ENCODE data around the gene BPIFB3.
"Not testable (repeated sequence)": the region's sequence is repeated elsewhere in the genome, so short reads cannot be mapped to it uniquely, and the experiment has no call there.

BPIFB3 gene

DNA sequence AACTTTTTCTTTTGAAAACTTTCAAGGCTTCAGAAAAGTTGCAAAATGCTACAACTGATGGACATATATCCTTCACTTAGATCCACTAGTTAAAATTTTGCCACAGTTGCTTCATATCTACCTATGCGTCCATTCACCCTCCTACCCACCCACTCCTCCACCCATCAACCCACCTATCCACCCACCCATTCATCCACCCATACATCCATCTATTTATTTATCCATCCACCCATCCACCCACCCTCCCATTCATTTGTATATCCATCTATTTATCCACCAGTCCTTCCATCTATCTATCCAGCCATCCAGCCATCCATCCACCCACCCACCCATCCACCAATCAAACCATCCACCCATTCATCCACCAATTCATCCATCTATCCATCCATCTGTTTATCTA lies 39.4 kb downstream of the BPIFB3 start:
- no peak for DNase-seq

DNA sequence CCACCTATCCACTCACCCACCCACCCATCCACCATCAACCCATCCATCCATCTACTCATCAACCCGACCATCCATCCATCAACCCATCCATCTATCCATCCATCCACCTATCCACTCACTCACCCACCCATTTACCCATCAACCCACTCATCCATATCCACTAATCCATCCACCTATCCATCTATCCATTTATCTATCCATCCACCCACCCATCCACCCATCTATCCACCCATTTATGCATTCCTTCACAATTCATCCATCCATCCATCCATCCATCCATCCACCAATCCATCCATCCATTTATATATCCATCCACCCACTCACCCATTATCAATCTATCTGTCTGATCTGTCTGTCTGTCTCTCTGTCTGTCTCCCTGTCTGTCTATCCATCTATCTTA lies 39.9 kb downstream of the BPIFB3 start:
- DNase-seq, result no peak

DNA sequence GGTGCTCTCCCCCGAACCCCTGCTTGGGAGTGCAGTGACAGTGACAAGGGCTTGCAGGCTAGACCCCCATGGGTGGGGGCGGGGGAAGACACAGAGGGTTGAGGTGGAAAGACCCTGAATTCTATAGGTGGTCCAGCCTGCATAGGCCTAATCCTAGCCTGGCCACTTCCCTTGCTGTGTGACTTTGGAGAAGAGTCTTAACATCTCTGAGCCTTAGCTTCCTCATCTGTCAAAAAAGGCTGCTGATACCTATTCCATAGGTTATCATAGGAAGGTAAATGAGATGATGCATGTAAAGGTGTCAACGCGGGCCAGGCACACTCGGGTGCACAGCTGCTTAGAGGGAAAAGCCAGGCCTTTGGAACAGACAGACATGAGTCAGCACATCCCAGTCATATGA lies 41.5 kb downstream of the BPIFB3 start:
- DNase-seq, result no peak

DNA sequence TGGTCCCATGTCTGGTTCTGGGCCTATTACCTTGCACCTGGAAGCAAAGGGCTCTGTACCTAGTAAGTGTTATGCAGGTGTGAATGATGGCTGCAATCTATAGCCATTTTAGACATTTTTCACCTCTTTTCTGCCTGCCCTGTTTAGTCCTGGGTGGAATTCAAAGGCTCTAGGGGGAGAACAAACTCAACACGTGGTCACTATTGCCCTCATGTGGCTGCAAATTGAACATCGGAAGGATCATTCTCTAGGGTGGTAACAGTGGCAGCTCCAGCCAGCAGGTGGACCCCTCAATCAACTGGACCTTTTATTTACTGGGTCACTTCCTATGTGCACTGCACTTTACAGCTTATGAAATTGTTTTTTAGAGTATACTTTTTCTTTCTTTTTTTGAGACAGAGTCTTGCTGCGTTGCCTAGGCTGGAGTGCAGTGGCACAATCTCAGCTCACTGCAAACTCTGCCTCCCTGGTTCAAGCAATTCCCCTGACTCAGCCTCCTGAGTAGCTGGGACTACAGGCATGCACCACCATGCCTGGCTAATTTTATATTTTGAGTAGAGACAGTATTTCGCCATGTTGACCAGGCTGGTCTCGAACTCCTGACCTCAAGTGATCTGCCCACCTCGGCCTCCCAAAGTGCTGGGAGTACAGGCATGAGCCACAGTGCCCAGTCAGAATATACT lies 42.3 kb downstream of the BPIFB3 start:
- DNase-seq, result peak; percentile 63

DNA sequence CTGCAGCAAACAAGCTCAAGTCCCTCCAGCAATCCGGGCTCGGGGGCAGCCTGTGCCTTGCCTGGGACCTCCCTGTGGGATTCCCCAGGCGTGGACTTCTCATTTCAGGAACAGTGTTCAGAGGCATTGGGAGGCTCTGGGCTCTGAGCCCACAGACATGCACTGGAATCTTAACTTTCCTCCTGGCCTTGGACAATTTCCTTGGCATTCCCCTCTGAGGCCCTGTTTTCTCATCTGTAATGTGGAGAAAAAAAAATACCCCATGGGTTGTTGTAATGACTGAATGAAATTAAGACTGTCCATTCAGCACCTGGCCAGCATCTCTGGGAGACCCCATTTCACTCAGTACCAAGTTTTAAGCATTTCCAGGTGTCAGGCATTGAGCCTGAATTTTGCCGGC lies 43.3 kb downstream of the BPIFB3 start:
- DNase-seq, result no peak

DNA sequence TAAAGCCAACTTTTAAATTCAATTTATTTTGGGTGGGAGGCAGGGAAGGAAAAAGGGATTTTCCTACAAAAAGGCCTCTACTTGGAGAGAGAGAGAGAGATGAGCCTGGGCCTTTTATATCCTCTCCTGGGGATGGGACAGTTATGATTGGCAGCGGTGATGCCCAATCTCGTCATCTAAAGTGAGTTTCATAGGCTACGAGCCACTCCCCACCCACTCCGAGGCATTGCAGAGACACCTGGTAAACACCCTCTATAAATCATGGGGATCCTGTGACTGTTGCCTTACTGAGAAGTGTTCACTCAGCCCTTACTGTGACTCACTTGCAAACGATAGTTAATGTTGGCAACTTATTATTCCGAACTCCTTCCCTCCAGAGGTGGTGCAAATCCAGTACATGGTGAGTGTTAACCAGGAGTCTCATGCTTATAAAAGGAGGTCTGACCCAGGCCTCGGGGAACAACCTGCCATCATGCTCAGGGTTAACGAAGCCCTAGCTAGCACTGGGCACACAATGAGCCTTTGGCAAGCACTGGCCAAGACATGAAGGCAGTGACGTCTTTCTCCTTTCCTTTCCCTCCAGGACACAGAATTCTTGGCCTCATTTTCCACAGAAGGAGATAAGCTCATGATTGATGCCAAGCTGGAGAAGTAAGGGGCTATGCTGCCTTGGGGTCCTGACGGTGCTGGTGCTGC lies 46.3 kb downstream of the BPIFB3 start:
- no peak for DNase-seq

DNA sequence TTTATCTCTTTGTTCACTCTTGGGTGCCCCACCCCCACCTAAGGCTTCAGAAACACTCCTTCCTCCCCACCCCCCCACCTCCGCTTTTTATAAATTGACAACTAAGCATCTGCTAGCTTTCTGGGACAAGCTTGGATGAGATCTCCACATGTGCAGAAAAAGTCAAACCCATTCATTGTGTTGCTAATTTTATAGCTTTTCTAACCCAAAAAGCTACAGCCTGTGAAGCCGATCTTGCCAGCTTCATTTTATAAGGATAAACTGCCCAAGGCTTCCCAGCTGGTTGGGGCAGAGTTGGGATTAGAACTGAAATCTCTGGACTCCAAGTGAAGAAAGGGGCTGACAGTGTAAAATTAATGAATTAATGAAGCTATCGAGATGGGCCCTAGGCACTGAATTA lies 49.9 kb downstream of the BPIFB3 start:
- DNase-seq, result no peak

DNA sequence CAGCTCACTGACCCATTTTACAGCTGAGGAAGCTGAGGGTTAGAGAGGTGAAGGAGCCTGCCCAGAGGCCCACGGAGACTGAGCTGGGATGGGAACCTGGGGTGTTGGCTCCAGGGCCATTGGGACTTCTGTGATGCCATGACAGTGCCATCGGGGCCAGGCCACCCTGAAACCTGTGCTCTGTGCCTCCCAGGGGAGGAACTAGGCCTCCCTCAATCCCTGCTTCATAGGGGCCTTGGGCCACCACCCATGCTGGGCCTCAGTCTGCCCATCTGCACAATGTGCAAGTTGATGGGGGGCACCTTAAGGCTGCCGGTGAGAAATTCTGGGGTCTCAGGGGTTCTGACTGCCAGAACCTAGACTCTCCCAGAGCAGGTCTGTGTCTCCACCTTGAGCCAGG lies 50.6 kb downstream of the BPIFB3 start:
- no peak for DNase-seq

DNA sequence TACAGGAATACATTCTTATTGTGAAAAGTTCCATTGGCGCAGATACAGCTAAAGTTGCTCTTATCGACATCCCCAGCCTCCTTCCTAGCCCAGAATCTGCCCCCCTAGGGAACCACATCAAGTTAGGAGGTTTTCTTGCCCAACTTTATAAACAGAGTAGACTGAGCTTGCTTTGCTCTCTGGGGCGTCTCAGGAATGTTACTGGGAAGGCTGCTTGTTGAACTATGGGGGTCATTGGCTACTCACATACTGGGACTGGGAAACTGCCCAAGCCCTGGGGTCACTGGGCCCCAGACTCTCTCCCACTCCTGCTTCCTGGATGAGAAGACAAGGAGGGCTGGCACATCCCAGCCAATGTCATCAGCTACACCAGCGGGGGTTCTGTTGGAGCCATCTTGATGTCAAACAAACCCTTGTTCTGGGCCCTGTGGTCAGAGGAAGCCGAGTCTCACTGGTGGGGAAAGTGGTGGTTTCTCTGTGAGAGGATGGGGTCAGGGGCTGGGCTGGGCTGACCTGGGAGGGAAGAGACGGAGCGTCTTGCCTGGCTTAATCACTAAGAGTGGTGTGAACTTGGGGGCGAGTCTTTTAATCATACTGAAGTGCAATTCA lies 51.7 kb downstream of the BPIFB3 start:
- DNase-seq, result no peak

DNA sequence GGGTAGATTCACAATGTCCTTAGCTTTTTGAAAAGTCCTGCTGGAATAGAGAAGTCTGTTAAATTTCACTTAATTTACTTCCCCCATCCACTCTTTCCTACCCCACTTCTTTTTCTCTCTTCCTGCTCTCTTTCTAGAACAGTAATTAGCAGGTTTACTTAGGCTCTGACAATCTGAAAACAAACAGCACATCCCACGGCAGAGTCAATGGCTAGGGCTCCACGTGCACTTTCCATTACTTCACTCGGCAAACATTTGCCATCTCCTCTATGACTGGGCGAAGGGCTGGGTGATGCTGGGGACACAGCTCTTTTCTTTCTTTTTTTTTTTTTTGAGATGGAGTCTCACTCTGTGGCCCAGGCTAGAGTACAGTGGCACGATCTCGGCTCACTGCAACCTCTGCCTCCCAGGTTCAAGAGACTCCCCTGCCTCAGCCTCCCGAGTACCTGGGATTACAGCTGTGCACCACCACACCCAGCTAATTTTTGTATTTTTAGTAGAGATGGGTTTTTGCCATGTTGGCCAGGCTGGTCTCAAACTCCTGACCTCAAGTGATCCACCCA lies 52.4 kb downstream of the BPIFB3 start:
- peak; percentile 79 for DNase-seq

DNA sequence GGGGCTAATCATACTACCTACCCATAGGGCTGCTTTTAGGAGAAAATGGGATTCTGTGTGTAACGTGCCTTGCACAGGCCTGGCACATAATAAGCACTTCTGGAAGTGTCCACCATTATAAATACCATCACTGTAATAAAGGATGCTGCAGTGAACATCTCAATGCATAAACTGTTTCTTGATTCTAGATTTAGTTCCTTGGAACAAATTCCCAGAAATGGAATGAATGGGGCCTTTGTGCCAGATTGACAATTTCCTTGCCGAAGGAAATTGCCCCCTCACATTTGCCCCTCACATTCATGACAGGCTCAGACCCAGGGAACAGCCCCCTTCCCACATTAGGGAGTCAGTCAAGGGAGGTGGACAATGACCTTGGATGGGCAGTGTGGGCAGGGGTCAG lies 55.0 kb downstream of the BPIFB3 start:
- no peak for DNase-seq

DNA sequence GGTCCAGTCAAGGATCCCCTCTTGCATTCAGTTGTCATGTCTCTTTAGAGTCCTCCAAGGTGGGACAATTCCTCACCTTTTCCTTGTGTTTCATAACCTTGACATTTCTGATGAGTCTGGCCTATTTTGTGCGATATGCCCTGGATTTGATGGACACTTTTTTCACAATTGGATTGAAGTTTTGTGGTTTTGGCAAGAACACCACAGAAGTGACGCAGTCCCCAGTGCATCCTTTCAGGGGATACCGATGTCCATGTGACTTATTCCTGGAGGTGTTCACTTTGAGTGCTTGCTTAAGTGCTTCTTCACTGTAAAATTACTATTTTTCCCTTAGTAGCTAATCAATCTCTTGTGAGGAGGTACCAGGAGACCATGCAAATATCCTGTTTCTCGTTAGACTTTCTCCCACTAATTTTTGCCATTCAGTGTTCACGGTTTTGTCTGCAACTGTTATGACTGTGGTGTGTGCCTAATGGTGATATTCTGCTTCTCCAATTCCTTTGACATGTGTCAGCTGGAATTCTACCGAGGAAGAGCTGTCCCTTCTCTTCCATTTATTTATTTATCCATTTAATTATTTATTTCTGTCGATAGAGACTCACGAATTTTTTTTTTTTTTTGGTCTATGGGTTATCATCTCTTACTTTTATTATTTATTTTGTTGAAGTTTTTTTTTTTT lies 56.6 kb downstream of the BPIFB3 start:
- DNase-seq, result no peak

DNA sequence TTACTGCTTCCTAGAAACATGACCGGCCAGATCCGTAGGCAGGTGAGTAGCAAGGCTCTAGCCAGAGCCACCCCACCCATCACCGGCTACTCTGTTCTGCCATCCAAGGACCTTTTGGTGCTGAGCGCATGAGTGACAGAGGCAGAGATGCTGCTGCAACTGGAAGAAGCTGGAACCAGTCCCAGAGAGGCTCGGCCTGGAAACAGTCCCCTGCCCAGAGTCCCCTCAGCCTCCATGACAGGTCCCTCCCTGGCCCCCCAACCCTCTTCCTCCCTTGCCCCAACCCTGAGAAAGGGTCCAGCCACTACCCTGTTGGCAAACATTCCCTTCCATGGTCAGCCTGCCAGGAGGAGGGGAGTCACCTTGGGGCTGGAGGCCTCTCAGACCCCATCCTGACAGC lies 57.6 kb downstream of the BPIFB3 start:
- DNase-seq, result no peak

DNA sequence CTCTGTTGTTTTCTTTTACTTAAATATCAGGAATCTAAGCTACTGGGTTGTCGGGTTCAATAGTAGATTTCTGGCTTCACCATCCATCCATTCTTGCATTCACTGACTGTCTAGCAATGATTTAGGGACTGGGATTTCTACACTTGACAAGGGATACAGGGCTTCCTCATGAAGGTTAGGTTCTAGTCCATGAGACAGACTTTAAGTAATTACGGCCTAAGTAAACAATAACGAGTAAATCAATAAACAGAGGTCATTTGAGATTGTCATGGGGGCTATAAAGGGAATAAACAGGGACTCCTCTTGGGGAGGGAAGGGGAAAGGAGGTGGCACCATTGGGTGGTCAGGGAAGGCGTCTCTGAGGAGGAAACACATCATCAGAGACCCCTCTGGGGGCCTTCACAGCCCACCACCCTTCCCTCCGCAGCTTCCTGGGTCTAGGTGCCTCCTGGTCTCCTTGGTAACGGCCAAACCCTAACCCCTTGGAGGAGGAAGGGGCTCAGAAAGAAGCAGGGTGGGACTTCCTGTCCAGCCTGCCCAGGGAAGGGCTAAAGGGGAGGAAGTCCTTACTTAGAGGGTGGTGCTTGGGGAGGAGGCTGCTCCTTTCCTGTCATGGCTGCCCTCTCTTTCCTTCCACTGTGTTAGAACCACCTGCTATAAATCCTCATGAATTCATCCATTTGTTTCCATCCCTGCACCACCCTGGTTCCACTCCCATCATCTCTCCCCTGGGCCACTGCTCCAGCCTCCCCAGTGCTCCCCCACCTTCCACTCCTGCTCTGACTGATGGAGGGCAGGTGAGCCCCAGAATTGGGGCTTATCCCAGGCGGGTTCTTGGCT lies 59.1 kb downstream of the BPIFB3 start:
- DNase-seq, result no peak

DNA sequence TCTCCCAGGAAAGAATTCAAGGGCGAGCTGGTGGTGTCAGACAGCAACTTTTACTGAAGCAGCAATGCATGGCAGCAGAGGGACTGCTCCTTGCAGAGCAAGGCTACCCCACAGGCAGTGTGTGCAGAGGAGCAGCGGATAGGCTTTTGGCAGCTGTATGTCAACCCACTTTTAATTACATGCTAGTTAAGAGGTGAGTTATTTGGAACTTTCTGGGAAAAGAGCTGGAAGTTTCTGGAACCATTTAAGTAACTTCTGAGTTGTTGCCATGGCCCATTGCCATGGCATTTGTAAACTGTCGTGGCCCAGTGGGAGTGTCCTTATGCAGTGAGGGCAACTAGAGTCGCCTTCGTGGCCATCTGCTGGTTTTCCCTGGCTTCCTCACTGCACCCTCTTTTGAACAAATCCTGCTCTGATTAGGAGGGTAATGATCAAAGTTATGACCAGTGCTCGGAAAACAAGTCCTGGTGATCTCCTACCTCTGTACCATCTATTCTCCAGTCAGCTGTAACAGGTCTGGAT lies 59.7 kb downstream of the BPIFB3 start:
- DNase-seq, result no peak

DNA sequence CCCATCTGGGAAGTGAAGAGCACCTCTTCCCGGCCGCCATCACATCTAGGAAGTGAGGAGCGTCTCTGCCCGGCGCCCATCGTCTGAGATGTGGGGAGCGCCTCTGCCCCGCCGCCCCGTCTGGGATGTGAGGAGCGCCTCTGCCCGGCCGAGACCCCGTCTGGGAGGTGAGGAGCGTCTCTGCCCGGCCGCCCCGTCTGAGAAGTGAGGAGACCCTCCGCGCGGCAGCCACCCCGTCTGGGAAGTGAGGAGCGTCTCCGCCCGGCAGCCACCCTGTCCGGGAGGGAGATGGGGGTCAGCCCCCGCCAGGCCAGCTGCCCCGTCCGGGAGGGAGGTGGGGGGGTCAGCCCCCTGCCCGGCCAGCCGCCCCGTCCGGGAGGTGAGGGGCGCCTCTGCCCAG lies 61.8 kb downstream of the BPIFB3 start:
- DNase-seq, result not testable (repeated sequence)

DNA sequence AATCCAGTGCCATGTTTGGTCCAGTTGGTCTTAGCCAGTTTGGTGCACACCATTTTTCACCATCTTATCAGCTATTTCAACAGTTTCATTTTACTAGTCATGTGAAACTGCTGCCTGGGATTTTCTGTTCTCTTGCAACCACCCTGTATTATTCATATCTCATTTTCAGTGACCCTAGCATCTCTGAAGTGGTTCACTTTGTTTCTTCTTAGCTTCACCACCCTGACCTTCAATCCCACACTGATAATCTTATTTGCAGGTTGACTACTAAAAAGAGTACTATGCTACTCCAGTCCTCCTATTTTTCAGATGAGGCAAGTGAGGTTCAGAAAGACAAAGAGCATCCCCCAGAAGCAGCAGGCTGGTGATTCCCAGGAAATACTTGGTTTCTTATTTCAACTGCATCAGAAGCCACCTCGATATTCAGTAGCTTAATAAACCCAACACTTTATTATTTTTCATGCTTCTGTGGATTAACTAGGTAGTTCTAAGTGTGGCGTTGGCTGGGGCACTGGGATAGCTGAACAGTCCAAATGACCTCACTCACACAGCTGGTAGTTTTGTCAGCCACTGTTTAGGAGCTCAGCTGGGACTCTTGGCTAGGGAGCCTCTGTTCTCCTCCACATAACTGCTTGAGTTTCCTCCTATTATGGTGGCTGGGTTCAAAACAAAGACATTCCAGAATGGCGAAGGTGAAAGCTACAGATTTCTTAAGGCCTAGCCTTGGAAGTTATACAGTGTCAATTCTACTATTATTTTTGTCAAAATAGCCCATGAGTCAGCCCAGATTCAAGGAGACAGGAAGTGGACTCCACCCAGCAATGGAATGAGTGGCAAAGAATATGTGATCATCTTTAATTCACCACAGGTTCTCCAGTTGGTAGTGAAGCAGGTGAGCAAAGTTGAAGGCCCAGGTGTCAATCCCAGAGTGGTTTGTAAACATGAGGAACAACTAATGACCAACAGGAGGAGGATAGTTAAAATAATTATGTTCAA lies 66.3 kb downstream of the BPIFB3 start:
- no peak for DNase-seq

DNA sequence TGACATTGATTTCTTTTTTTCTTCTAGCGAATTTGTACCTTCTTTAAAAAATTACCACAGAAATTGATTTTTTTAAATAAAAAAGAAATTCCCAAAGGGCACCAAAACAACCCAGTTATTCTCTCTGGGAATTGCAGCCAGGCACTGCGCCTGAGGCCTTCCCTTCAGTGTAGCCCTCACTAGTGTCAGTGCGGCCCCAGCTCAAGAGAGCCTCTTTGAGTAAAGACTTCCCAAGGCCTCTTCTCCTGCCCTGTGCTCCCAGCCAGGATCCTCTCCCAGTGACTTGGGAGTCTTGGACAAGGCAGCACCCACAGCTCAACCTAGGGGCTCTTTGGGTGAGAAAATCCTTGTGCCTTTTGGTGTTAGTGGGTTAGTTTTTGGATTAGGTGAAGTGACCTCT lies 67.2 kb downstream of the BPIFB3 start:
- no peak for DNase-seq

DNA sequence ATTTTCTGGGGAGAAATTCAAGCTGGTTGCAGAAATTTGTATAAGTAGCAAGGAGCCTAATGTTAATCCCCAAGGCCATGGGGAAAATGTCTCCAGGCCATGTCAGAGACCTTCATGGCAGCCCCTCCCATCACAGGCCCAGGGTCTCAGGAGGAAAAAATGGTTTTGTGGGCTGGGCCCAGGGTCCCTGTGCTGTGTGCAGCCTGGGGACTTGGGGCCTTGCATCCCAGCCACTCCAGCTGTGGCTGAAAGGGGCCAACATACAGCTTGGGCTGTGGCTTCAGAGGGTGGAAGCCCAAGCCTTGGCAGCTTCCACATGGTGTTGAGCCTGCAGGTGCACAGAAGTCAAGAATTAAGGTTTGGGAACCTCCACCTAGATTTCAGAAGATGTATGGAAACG lies 68.6 kb downstream of the BPIFB3 start:
- not testable (repeated sequence) for DNase-seq
